ENCODE results near the gene PCCA.

GRCh38 chr13:100234006-100234405, 145.1 kb downstream of the PCCA start:
- TF ChIP-seq CTCF (IDR thresholded peaks at IDR 0.05; ENCODE audit: low read length): no peak
- TF ChIP-seq EZH2 (IDR thresholded peaks at IDR 0.05; ENCODE audit: borderline replicate concordance, low read length): no peak

Measured in OCI-LY1 (cell line).